Measurements from ENCODE around the gene COX7A2L.

The COX7A2L gene

GRCh38 chr2:42372474-42373200 is 11.6 kb upstream of the COX7A2L start:
- H3K56ac ChIP-seq (ENCODE audit: low read length), result no peak overlapping the region
- H3K27me3 ChIP-seq (ENCODE audit: insufficient read depth, low read length, poor library complexity), result no peaks in the 10 kb centered on the region
- H4K5ac ChIP-seq (ENCODE audit: low read length), result no peak overlapping the region
- no peak overlapping the region for H2BK15ac ChIP-seq (replicated peaks; ENCODE audit: low read depth)
- H2AK5ac ChIP-seq (ENCODE audit: low read length), result no peak overlapping the region
- H3K4me3 ChIP-seq (ENCODE audit: low read length), result no peak overlapping the region
- H4K8ac ChIP-seq (ENCODE audit: low read depth, low read length), result no peak overlapping the region
- no peak for DNase-seq
- H3K79me2 ChIP-seq (ENCODE audit: control insufficient read depth, insufficient read depth, low read length), result no peaks in the 10 kb centered on the region
- no peak overlapping the region for H3K23ac ChIP-seq (ENCODE audit: low read length)
- H2BK120ac ChIP-seq (ENCODE audit: low read depth, low read length), result no peak overlapping the region
- no peak overlapping the region for H3K4me2 ChIP-seq (ENCODE audit: low read length)
- no peak overlapping the region for H3K18ac ChIP-seq (ENCODE audit: low read length)
- WGBS (ENCODE audit: extremely low coverage, insufficient coverage, low lambda C conversion rate), result no CpG with 5 or more reads among the region's 3 CpGs
- no peak overlapping the region for H2BK5ac ChIP-seq (ENCODE audit: low read length)
- H3K79me1 ChIP-seq (ENCODE audit: low read length), result no peaks in the 10 kb centered on the region
- no peak overlapping the region for H3K4ac ChIP-seq (ENCODE audit: low read depth, low read length)
- H3K36me3 ChIP-seq (ENCODE audit: control insufficient read depth, insufficient read depth, low read length), result no peaks in the 10 kb centered on the region
- H3K9ac ChIP-seq (ENCODE audit: low read length), result no peak overlapping the region
- no peaks in the 10 kb centered on the region for H3K4me1 ChIP-seq (ENCODE audit: control insufficient read depth, low read depth, low read length)
- no peak overlapping the region for H3K27ac ChIP-seq (ENCODE audit: low read depth, low read length)

GRCh38 chr2:42371611-42372473 is 10.8 kb upstream of the COX7A2L start:
- no peak overlapping the region for H3K18ac ChIP-seq (ENCODE audit: low read length)
- no peaks in the 10 kb centered on the region for H3K79me1 ChIP-seq (ENCODE audit: low read length)
- WGBS (ENCODE audit: extremely low coverage, insufficient coverage, low lambda C conversion rate), result no CpG with 5 or more reads among the region's 11 CpGs
- H3K4me3 ChIP-seq (ENCODE audit: low read length), result no peak overlapping the region
- H3K9ac ChIP-seq (ENCODE audit: low read length), result no peak overlapping the region
- no peaks in the 10 kb centered on the region for H3K79me2 ChIP-seq (ENCODE audit: control insufficient read depth, insufficient read depth, low read length)
- H2BK15ac ChIP-seq (replicated peaks; ENCODE audit: low read depth), result no peak overlapping the region
- H3K36me3 ChIP-seq (ENCODE audit: control insufficient read depth, insufficient read depth, low read length), result no peaks in the 10 kb centered on the region
- no peak overlapping the region for H2AK5ac ChIP-seq (ENCODE audit: low read length)
- DNase-seq, result no peak
- H3K27ac ChIP-seq (ENCODE audit: low read depth, low read length), result no peak overlapping the region
- H3K4me1 ChIP-seq (ENCODE audit: control insufficient read depth, low read depth, low read length), result no peaks in the 10 kb centered on the region
- H4K5ac ChIP-seq (ENCODE audit: low read length), result no peak overlapping the region
- H3K27me3 ChIP-seq (ENCODE audit: insufficient read depth, low read length, poor library complexity), result no peaks in the 10 kb centered on the region
- no peak overlapping the region for H3K4me2 ChIP-seq (ENCODE audit: low read length)
- H2BK120ac ChIP-seq (ENCODE audit: low read depth, low read length), result no peak overlapping the region
- H4K8ac ChIP-seq (ENCODE audit: low read depth, low read length), result no peak overlapping the region
- H3K4ac ChIP-seq (ENCODE audit: low read depth, low read length), result no peak overlapping the region
- H2BK5ac ChIP-seq (ENCODE audit: low read length), result no peak overlapping the region
- no peak overlapping the region for H3K56ac ChIP-seq (ENCODE audit: low read length)
- H3K23ac ChIP-seq (ENCODE audit: low read length), result no peak overlapping the region

GRCh38 chr2:42369532-42370229 is 8.7 kb upstream of the COX7A2L start:
- H3K36me3 ChIP-seq (ENCODE audit: control insufficient read depth, insufficient read depth, low read length), result no peaks in the 10 kb centered on the region
- H3K27ac ChIP-seq (ENCODE audit: low read depth, low read length), result no peak overlapping the region
- no peak overlapping the region for H4K8ac ChIP-seq (ENCODE audit: low read depth, low read length)
- no CpG with 5 or more reads among the region's 5 CpGs for WGBS (ENCODE audit: extremely low coverage, insufficient coverage, low lambda C conversion rate)
- no peak overlapping the region for H4K5ac ChIP-seq (ENCODE audit: low read length)
- no peak overlapping the region for H3K4me3 ChIP-seq (ENCODE audit: low read length)
- no peak overlapping the region for H2BK5ac ChIP-seq (ENCODE audit: low read length)
- H3K4ac ChIP-seq (ENCODE audit: low read depth, low read length), result no peak overlapping the region
- H3K4me2 ChIP-seq (ENCODE audit: low read length), result no peak overlapping the region
- H3K4me1 ChIP-seq (ENCODE audit: control insufficient read depth, low read depth, low read length), result no peaks in the 10 kb centered on the region
- H2AK5ac ChIP-seq (ENCODE audit: low read length), result no peak overlapping the region
- H2BK120ac ChIP-seq (ENCODE audit: low read depth, low read length), result no peak overlapping the region
- no peak overlapping the region for H2BK15ac ChIP-seq (replicated peaks; ENCODE audit: low read depth)
- no peak overlapping the region for H3K9ac ChIP-seq (ENCODE audit: low read length)
- H3K56ac ChIP-seq (ENCODE audit: low read length), result no peak overlapping the region
- H3K27me3 ChIP-seq (ENCODE audit: insufficient read depth, low read length, poor library complexity), result no peaks in the 10 kb centered on the region
- no peaks in the 10 kb centered on the region for H3K79me2 ChIP-seq (ENCODE audit: control insufficient read depth, insufficient read depth, low read length)
- no peaks in the 10 kb centered on the region for H3K79me1 ChIP-seq (ENCODE audit: low read length)
- no peak overlapping the region for H3K23ac ChIP-seq (ENCODE audit: low read length)
- peak; percentile 12 for DNase-seq
- no peak overlapping the region for H3K18ac ChIP-seq (ENCODE audit: low read length)

- Histone ChIP-seq H2BK5ac (ENCODE audit: low read length) (no peak overlapping the region), H3K4me2 (ENCODE audit: low read length) (no peak overlapping the region), H3K27ac (ENCODE audit: low read depth, low read length) (no peak overlapping the region), H3K4me1 (ENCODE audit: control insufficient read depth, low read depth, low read length) (no peaks in the 10 kb centered on the region), H2BK120ac (ENCODE audit: low read depth, low read length) (no peak overlapping the region), H3K79me1 (ENCODE audit: low read length) (no peaks in the 10 kb centered on the region), H3K36me3 (ENCODE audit: control insufficient read depth, insufficient read depth, low read length) (no peaks in the 10 kb centered on the region), H2BK15ac (replicated peaks; ENCODE audit: low read depth) (no peak overlapping the region), H3K18ac (ENCODE audit: low read length) (no peak overlapping the region), H3K9ac (ENCODE audit: low read length) (no peak overlapping the region), H3K4ac (ENCODE audit: low read depth, low read length) (no peak overlapping the region), H3K27me3 (ENCODE audit: insufficient read depth, low read length, poor library complexity) (no peaks in the 10 kb centered on the region), H3K23ac (ENCODE audit: low read length) (no peak overlapping the region), H3K79me2 (ENCODE audit: control insufficient read depth, insufficient read depth, low read length) (no peaks in the 10 kb centered on the region), H2AK5ac (ENCODE audit: low read length) (no peak overlapping the region), H3K56ac (ENCODE audit: low read length) (no peak overlapping the region), H4K5ac (ENCODE audit: low read length) (no peak overlapping the region), H4K8ac (ENCODE audit: low read depth, low read length) (no peak overlapping the region), H3K4me3 (ENCODE audit: low read length) (no peak overlapping the region)
- no peak for DNase-seq
- WGBS (ENCODE audit: extremely low coverage, insufficient coverage, low lambda C conversion rate), result no CpG with 5 or more reads among the region's 7 CpGs
Observed at GRCh38 chr2:42368817-42369531, 8.0 kb upstream of the COX7A2L start.

GRCh38 chr2:42367835-42368234 is 6.8 kb upstream of the COX7A2L start:
- Histone ChIP-seq H4K5ac (ENCODE audit: low read length) (no peak overlapping the region), H2BK15ac (replicated peaks; ENCODE audit: low read depth) (no peak overlapping the region), H3K4me1 (ENCODE audit: control insufficient read depth, low read depth, low read length) (no peaks in the 10 kb centered on the region), H3K36me3 (ENCODE audit: control insufficient read depth, insufficient read depth, low read length) (no peaks in the 10 kb centered on the region), H3K18ac (ENCODE audit: low read length) (no peak overlapping the region), H2BK120ac (ENCODE audit: low read depth, low read length) (no peak overlapping the region), H3K27ac (ENCODE audit: low read depth, low read length) (no peak overlapping the region), H3K4ac (ENCODE audit: low read depth, low read length) (no peak overlapping the region), H3K9ac (ENCODE audit: low read length) (no peak overlapping the region), H3K4me3 (ENCODE audit: low read length) (no peak overlapping the region), H3K79me1 (ENCODE audit: low read length) (no peaks in the 10 kb centered on the region), H3K27me3 (ENCODE audit: insufficient read depth, low read length, poor library complexity) (no peaks in the 10 kb centered on the region), H3K79me2 (ENCODE audit: control insufficient read depth, insufficient read depth, low read length) (no peaks in the 10 kb centered on the region), H3K23ac (ENCODE audit: low read length) (no peak overlapping the region), H2AK5ac (ENCODE audit: low read length) (no peak overlapping the region), H3K4me2 (ENCODE audit: low read length) (no peak overlapping the region), H3K56ac (ENCODE audit: low read length) (no peak overlapping the region), H4K8ac (ENCODE audit: low read depth, low read length) (no peak overlapping the region), H2BK5ac (ENCODE audit: low read length) (no peak overlapping the region)
- no CpG with 5 or more reads among the region's 3 CpGs for whole genome bisulfite sequencing (ENCODE audit: extremely low coverage, insufficient coverage, low lambda C conversion rate)
- no peak for DNase-seq
